PFSK-1 (cell line): ENCODE data around the gene SPTB.

Source experiments
- POLR2AphosphoS5 ChIP-seq: IDR thresholded peaks from 2 replicates; pipeline ENCODE4 v1.6.1; 2012; ENCODE audit warnings: low read depth, mild to moderate bottlenecking, control low read depth, low read length, moderate library complexity
- REST ChIP-seq, 2 experiments: IDR thresholded peaks; 2 replicates each; pipeline versions ENCODE4 v1.6.1 to v1.8.0; 2011 to 2012; ENCODE audit warnings: low read depth in 2 of 2, low read length in 2 of 2, control low read depth in 1 of 2, inconsistent platforms in 1 of 2, mild to moderate bottlenecking in 1 of 2, moderate library complexity in 1 of 2; ENCODE audit not compliant: insufficient read depth in 1 of 2
- SIN3A ChIP-seq: IDR thresholded peaks from 2 replicates; pipeline ENCODE4 v1.6.1; 2012; ENCODE audit warnings: mild to moderate bottlenecking, low read length, moderate library complexity, borderline replicate concordance; ENCODE audit not compliant: insufficient read depth
- TAF1 ChIP-seq: IDR thresholded peaks from 2 replicates; pipeline ENCODE4 v1.6.1; 2012; ENCODE audit warnings: low read length, control low read depth, borderline replicate concordance; ENCODE audit not compliant: insufficient read depth

GRCh38 chr14:64920465-64920864, 40.8 kb upstream of the SPTB start:
- TF ChIP-seq TAF1 (no peak), POLR2AphosphoS5 (no peak), SIN3A (no peak), REST (IDR thresholded peaks at IDR 0.05; ENCODE audit: insufficient read depth in 1 of 2, low read depth in 2 of 2, low read length in 2 of 2) (no peak)
